Muscle layer of duodenum (tissue), 2 donors: ENCODE results near the gene AFF3.

Source experiments
- H3K27ac ChIP-seq: one replicate; pipeline ENCODE4 v1.7.0; 2013; ENCODE audit warnings: mild to moderate bottlenecking, low read length
- H3K27me3 ChIP-seq: one replicate; pipeline ENCODE4 v1.7.0; 2013; ENCODE audit warnings: low read depth, mild to moderate bottlenecking, control low read depth, low read length
- H3K36me3 ChIP-seq, 2 donors: one replicate each; pipeline ENCODE4 v1.7.0; 2013; ENCODE audit warnings: low read length in 2 of 2, control low read depth in 1 of 2, mild to moderate bottlenecking in 1 of 2; ENCODE audit not compliant: insufficient read depth in 2 of 2, control insufficient read depth in 1 of 2
- H3K4me1 ChIP-seq, 2 donors: one replicate each; pipeline ENCODE4 v1.7.0; 2013; ENCODE audit warnings: low read length in 2 of 2, mild to moderate bottlenecking in 2 of 2, control low read depth in 1 of 2, moderate library complexity in 1 of 2; ENCODE audit not compliant: insufficient read depth in 2 of 2, control insufficient read depth in 1 of 2
- H3K4me3 ChIP-seq, 2 donors: one replicate each; pipeline ENCODE4 v1.7.0; 2013; ENCODE audit warnings: low read length in 2 of 2, low read depth in 1 of 2, mild to moderate bottlenecking in 1 of 2
- H3K9me3 ChIP-seq, 2 donors: one replicate each; pipeline ENCODE4 v1.7.0; 2013; ENCODE audit warnings: low read length in 2 of 2, control low read depth in 1 of 2, mild to moderate bottlenecking in 1 of 2; ENCODE audit not compliant: control insufficient read depth in 1 of 2
- donor health status: healthy.

AFF3 gene

GRCh38 chr2:100039291-100039980 is 103.0 kb downstream of the AFF3 start:
- H3K27ac ChIP-seq, result no peak overlapping the region
- H3K27me3 ChIP-seq, result no peaks in the 10 kb centered on the region
- H3K4me3 ChIP-seq, result no peak overlapping the region
- H3K4me1 ChIP-seq, result no peaks in the 10 kb centered on the region
- no peaks in the 10 kb centered on the region for H3K36me3 ChIP-seq
- H3K9me3 ChIP-seq, result no peaks in the 10 kb centered on the region

GRCh38 chr2:100038011-100038410 is 104.4 kb downstream of the AFF3 start:
- Histone ChIP-seq H3K4me1 (no peaks in the 10 kb centered on the region), H3K36me3 (no peaks in the 10 kb centered on the region), H3K27me3 (no peaks in the 10 kb centered on the region), H3K9me3 (no peaks in the 10 kb centered on the region), H3K27ac (no peak overlapping the region), H3K4me3 (no peak overlapping the region)

- no peak overlapping the region for H3K27ac ChIP-seq
- H3K36me3 ChIP-seq, result no peaks in the 10 kb centered on the region
- H3K4me3 ChIP-seq, result no peak overlapping the region
- no peaks in the 10 kb centered on the region for H3K9me3 ChIP-seq
- H3K4me1 ChIP-seq, result no peaks in the 10 kb centered on the region
- H3K27me3 ChIP-seq, result no peaks in the 10 kb centered on the region
These were observed 105.6 kb downstream of the AFF3 start for GRCh38 chr2:100036793-100037192.

- Histone ChIP-seq H3K4me1 (no peaks in the 10 kb centered on the region), H3K27me3 (no peaks in the 10 kb centered on the region), H3K4me3 (no peak overlapping the region), H3K36me3 (no peaks in the 10 kb centered on the region), H3K9me3 (no peaks in the 10 kb centered on the region), H3K27ac (no peak overlapping the region)
These were observed 106.4 kb downstream of the AFF3 start for GRCh38 chr2:100036026-100036425.

- no peak overlapping the region for H3K27ac ChIP-seq
- H3K27me3 ChIP-seq, result no peaks in the 10 kb centered on the region
- H3K4me3 ChIP-seq, result no peak overlapping the region
- no peaks in the 10 kb centered on the region for H3K36me3 ChIP-seq
- H3K9me3 ChIP-seq, result no peaks in the 10 kb centered on the region
- no peaks in the 10 kb centered on the region for H3K4me1 ChIP-seq
These were observed 108.0 kb downstream of the AFF3 start for GRCh38 chr2:100034431-100034830.

GRCh38 chr2:100033976-100034375 is 108.4 kb downstream of the AFF3 start:
- Histone ChIP-seq H3K36me3 (no peaks in the 10 kb centered on the region), H3K9me3 (no peaks in the 10 kb centered on the region), H3K27me3 (no peaks in the 10 kb centered on the region), H3K4me3 (no peak overlapping the region), H3K4me1 (no peaks in the 10 kb centered on the region), H3K27ac (no peak overlapping the region)

GRCh38 chr2:100031604-100032003 is 110.8 kb downstream of the AFF3 start:
- H3K27me3 ChIP-seq, result no peaks in the 10 kb centered on the region
- H3K4me1 ChIP-seq, result no peaks in the 10 kb centered on the region
- no peaks in the 10 kb centered on the region for H3K36me3 ChIP-seq
- H3K27ac ChIP-seq, result no peak overlapping the region
- H3K4me3 ChIP-seq, result no peak overlapping the region
- no peaks in the 10 kb centered on the region for H3K9me3 ChIP-seq

GRCh38 chr2:100029460-100029859 is 112.9 kb downstream of the AFF3 start:
- Histone ChIP-seq H3K4me1 (no peaks in the 10 kb centered on the region), H3K9me3 (no peaks in the 10 kb centered on the region), H3K4me3 (no peak overlapping the region), H3K36me3 (no peaks in the 10 kb centered on the region), H3K27ac (no peak overlapping the region), H3K27me3 (no peaks in the 10 kb centered on the region)

- H3K36me3 ChIP-seq, result no peaks in the 10 kb centered on the region
- no peak overlapping the region for H3K4me3 ChIP-seq
- H3K9me3 ChIP-seq, result no peaks in the 10 kb centered on the region
- H3K27me3 ChIP-seq, result no peaks in the 10 kb centered on the region
- no peaks in the 10 kb centered on the region for H3K4me1 ChIP-seq
- no peak overlapping the region for H3K27ac ChIP-seq
These were observed 120.5 kb downstream of the AFF3 start for GRCh38 chr2:100021791-100022340.

- no peaks in the 10 kb centered on the region for H3K4me1 ChIP-seq
- no peak overlapping the region for H3K27ac ChIP-seq
- no peaks in the 10 kb centered on the region for H3K9me3 ChIP-seq
- H3K36me3 ChIP-seq, result no peaks in the 10 kb centered on the region
- H3K4me3 ChIP-seq, result no peak overlapping the region
- no peaks in the 10 kb centered on the region for H3K27me3 ChIP-seq
These were observed 122.9 kb downstream of the AFF3 start for GRCh38 chr2:100019499-100019898.

GRCh38 chr2:100018341-100019193 is 123.8 kb downstream of the AFF3 start:
- no peaks in the 10 kb centered on the region for H3K9me3 ChIP-seq
- no peak overlapping the region for H3K27ac ChIP-seq
- H3K4me1 ChIP-seq, result no peaks in the 10 kb centered on the region
- no peaks in the 10 kb centered on the region for H3K27me3 ChIP-seq
- H3K4me3 ChIP-seq, result no peak overlapping the region
- H3K36me3 ChIP-seq, result no peaks in the 10 kb centered on the region
